GM18867 (cell line): ENCODE results near the gene NID1.
"Not testable (repeated sequence)": the region's sequence is repeated elsewhere in the genome, so short reads cannot be mapped to it uniquely, and the experiment has no call there.

Experiments used
- ATAC-seq: cut with Tn5 transposase; IDR thresholded peaks from one replicate; pipeline ENCODE4 v1.9.1; 2021; ENCODE audit warnings: mild to moderate bottlenecking, moderate library complexity; ENCODE audit not compliant: unreplicated experiment

Gene NID1

DNA sequence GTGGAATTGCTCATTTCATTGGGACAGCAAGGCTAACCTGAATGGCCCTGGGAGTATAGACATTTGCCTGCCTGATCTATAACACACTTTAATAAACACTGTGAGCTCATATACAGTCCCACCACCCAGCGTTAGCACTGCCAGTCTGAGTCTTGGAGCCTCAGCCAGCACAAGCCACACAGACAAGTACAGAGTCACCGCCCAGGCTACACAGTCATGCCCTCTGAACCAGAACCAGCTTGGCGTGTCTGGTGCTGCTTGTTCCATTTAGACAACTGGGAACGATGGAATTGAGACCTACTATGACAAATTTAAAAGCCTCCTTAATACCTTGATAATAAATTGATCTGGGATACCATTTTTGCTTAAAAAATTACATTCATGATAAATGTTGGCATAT, 31.6 kb downstream of the NID1 start:
- no peak for ATAC-seq

DNA sequence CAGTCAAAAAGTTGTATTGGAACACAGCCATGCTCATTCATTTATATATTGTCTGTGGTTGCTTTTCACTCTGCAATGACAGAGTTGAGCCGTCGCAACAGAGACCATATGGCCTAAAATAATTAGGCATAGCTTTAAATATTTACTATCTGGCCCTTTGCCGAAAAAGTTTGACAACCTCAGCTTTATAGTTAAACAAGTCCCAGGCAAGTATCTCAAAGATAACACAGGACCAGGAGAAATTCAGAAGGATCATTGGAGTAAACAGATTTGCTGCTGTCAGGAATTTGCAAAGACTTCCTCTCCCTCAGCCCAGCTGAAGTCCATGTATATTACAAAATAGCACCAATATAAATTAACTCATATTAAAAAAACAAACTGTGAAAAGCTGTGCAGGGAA, 34.4 kb downstream of the NID1 start:
- ATAC-seq = no peak

DNA sequence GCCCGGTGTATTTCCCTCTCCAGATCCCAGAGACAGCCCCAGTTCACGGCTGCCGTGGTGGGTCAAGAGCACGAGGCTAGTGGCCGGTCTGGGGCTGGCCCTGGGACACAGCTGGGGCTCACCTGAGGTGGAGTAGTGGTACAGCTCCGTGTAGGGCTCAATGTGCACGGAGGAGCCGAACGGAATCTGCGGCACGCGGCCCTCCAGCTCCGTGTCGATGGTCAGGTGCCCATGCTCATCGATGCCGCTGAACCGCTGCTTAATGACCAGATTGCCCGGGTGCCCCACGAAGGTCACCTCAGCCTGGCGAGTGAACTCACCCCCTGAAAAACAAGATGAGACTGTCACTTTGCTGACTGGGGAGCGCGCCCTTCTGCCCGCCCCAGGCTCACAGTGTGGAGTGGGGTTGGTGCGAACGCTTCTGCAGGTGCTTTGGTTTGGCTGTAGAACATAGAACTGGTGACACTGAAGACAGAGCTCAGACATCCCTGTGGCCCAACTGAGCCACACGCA, 35.4 kb downstream of the NID1 start:
- ATAC-seq = no peak

DNA sequence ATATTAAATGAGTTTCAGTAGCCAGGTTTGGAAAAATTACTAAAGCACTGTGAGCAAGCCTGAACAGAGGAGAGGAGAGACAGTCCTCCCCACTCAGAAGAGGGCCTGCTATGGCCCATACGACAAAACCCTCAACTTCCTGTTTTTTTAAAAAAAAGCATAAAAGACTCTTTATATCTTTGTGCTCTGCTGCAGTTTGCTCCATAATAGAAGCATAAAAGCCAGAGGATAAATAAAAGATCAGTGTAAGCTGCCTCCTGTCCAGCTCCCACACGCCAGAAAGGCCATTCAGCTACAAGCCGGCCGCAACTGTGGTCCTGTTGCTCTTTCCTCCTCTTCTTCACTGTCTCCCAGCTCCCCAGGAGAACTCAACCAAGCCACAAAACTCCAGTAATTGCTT, 37.8 kb downstream of the NID1 start:
- no peak for ATAC-seq

DNA sequence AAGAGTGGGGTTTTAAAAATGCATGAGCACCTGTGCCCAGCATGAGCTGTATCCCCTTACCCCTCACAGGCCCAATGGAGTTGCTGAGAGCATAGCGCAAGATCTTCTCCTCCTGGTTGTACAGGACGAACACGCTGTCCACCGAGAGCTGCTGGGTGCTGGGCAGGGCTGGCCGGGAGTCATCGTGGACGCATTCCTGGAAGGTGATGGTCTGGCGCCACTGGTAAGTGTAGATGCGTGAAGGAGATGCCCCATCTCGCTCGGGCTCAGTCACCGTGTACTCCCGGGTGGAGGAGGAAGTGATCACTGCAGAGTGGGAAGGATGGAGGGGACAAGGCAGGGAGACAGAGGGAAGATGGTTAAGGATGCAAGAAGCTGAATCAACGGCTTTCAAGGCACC, 39.1 kb downstream of the NID1 start:
- ATAC-seq = no peak

DNA sequence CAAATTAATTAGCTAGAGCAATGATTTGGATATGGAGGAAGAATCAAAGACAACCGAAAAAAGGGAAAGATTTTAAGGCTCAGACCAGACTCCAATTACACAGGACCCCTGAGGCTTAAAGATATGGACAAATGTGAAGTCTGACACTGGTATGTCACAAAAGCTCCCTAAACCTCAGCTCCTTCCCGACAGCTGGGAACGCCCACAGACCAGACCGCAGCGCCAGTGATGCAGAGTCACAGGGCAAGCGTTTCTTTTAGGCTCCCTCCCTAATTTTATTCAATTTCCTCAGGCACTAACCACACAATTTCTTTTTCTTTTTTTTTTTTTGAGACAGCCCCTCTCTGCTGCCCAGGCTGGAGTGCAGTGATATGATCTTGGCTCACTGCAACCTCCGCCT, 40.2 kb downstream of the NID1 start:
- ATAC-seq = no peak

DNA sequence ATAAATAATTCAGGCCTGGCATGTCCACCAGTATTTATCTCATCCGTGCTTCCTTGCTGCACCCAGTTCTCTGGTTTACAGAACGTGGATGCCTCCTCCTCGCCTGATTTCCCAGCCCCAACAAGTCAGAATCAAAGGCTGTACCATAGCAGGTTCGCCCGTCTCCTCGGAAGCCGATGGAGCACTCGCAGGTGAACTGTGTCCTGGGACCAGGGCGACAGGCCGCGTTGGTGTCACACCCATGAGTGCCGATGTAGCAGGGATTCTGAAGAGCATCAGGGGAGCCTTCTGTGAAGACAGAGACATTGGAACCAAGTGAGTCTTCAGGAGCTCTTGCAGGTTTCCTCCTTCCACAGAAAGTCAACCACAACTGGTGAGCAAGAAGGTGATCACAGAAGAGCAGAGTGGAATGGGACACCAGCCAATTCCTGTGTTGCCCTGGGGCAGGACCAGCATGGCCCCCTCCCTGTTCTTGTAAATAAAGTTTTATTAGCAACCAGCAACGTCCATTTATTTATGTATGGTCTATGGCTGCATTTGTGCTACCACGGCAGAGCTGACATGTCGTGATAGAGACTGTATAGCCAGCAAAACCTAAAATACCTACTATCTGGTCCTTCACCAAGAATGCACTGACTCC, 40.8 kb downstream of the NID1 start:
- ATAC-seq = no peak

DNA sequence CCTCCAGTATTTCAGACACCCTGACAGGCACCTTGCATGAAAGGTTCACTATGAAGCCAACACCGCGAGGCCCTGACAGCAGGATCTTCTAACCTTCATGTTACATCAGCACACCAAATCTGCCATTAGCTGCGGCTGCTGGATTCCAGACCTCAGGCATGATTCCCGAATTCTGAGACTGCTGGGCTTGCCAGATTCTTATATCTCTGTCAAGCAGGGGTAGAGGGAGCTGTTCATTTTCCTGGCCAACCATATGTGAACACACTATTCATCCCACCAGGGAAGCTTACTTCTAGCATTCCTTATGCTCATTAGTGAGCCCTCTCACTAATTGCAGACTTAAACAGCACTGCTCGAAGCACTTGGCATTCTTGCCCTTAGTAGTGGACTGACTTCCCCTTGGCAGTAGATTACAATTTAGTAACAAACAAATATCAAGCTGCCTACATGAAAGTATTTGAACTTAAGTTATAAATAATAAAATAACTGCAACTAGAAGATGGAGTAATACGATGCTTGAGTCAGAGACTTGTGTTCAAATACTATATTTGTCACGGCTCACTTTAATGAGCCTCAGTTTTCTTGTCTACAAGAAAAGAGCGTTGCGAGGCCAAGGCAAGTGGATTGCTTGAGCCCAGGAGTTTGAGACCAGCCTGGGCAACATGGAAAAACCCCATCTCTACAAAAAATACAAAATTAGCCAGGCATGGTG, 43.3 kb downstream of the NID1 start:
- no peak for ATAC-seq

DNA sequence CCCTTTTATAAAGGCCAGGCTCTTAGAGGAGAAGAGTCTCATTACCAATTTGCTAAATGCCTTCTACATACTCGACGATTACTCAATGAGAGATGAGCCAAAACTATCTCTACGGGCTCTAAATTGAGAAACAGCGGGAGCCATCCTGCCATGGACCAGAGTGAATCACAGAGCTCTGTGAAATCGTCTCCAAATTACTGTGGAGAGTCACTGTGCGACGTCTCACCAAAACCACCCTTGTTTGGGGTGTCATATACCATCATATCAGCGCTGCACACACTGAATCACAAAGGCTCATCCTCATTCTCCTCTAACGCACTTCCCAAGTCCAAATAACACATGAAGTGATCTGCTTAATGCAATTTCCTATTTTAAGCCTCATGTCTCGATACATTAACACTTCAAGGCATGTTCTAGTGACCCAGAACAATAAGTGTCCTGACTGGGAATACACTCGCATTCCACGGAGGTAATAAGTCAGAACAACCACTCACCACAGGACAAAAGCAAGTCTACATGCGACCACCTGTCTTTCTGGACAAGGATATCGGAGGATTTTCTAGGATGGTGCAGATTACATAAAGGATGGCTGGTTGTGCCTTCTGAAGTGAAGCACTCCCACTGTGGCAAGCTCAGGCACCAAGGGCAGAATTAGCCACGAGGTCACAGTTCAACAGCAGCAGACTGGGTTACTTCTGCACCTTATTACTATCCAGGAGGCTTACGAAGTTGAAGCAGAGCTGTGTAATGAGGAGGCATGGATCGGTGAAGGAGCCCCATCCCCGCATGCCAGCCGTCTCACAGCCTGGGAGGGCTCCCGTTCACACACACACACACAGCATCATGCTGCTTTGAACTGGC, 44.3 kb downstream of the NID1 start:
- ATAC-seq = no peak

DNA sequence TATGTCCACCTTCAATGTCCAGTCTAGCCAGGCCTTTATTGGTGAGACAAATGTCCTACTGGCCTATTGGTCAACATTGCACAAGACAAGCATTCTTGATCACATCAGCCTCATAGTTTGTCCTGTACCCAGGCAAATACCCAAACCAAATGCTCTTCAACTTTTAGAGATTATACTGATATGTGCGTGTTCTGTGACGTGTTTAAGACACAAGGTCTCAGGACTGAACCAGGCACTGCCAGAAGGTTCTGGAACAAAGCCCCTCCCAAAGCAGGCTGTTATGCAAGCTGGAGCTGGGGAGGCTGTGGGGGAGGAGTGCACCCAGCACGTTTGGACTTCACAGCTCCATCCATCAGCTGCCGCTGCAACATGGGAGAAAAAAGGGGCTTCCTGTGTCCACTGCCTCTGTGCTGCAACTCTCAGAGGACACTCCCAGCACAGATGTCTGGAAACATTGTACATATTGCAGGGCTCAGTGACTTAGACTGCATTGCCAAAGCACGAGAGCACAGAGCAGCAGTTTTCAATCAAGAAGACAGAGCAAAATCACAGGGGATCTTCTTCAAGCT, 45.9 kb downstream of the NID1 start:
- no peak for ATAC-seq

DNA sequence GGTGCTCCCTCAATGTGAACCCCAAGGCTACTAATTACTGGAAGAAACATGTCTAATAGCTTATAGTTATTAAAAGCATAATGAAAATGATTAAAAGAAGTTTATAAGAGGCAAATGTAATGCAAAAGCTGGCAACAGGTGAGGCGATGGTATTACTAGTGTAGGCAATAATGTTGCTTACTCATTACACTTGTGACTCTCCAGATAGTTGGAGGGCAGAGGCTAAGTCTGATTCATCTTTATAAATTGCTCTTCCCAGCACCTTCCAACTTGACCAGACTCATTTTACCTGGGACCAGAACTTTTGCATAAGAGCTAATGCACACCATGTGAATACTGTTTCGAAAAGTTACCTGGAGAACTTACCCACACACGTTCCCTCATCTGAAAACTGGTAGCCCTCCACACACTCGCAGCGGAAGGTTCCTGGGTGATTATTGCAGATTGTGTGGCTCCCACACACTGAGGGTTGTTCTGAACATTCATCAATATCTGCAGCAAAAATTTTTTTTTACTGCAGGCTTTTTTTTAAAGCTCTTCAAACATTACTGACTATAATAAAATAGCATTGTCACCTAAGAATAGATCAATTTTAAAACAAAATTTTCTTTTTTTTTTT, 48.0 kb downstream of the NID1 start:
- no peak for ATAC-seq

DNA sequence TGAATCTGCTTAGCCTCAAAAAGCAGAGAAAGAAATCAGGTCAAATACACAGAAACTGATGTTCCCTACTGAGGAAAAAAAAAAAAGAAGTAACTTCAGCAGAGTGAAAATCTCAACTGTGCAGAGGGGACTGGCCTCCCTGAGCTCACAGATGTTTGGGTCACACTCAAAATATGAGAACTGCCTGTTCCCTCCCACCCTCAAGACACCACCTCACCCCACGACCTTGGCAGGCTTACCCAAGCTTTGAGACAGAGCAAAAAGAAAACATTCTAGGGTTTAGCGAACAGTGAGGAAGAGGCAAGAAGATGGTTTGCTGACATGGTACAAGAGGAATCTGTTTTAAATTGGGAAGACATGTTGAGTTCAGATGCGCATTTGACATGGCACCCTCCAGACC, 48.8 kb downstream of the NID1 start:
- no peak for ATAC-seq

DNA sequence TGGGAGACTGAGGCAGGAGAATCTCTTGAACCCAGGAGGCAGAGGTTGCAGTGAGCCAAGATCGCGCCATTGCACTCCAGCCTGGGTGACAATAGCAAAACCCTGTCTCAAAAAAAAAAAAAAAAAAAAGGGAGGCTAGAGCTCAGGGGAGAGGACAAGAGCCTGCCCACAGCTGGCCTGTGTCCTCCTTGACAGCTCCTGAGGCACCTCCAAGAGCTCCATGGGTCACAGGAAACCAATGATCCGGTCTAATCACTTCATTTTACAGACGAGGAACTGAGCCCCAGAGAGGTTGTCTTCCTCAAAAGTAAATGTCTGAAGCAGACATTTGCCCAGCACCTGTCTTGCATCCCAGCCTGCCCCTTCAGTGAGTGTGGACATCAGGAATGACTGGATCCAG, 49.4 kb downstream of the NID1 start:
- ATAC-seq = no peak

DNA sequence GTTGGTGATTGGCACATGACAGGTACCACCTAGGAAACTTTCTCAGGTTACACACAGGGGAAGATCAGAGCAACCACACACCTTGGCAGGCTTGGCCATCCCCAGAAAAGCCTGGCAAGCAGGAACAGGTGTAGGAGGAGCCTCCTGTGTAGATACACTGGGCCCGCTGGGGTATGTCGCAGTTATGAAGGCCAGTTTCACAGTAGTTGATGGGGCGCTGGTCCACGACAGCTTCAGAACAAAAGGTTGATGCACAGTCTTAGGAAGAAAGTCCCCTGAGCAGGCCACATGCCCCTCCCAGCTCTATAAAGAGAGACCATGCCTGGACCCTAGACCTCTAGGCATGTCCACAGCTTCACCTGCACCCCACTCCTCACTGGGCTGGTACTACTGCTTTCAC, 51.6 kb downstream of the NID1 start:
- ATAC-seq = no peak

DNA sequence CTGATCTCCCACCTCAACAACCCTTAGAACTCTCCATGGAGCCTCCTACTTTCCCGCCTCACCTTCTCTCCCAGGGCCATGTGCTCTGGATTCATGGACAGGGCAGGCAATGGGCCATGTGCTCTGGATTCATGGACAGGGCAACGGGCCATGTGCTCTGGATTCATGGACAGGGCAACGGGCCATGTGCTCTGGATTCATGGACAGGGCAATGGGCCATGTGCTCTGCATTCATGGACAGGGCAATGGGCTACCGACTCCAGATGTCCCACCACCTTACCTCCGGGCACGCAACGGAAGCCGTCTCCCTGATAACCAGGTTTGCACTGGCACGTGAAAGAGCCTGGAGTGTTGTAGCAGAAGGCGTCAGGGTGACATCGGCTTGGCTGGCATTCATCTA, 53.2 kb downstream of the NID1 start:
- no peak for ATAC-seq

DNA sequence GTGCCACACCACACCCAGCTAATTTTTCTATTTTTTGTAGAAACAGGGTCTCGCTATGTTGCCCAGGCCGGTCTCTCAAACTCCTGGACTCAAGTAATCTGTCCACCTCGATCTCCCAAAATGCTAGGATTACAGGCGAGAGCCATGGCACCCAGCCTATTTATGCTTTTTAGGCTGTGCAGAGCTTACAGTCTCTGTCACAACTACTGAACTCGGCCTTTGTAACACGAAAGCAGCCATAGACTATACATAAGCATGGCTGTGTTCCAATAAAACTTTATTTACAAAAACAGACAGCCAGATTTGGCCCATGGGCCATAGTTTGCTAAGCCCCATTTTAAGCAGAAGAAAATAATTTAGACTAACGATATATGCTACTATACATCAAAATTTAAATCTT, 54.4 kb downstream of the NID1 start:
- ATAC-seq = no peak

DNA sequence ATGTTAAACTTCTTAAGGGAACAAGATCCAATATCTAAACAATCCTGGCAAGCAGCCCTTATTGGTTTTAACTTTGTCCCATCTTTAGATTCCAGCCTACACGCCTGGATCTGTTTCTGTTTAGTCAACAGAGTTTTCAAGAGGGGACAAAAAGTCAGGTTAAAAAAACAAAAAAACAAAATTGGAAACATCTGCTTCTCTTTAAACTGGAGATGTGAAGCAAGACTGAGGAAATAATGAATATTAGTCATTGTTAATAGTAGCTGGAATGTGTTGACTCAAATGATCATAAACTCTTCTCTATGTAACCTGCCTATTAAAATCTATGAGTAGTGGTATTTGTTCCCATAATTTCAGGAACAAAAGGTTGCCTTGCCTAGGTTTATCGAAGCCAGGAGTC, 55.0 kb downstream of the NID1 start:
- no peak for ATAC-seq

DNA sequence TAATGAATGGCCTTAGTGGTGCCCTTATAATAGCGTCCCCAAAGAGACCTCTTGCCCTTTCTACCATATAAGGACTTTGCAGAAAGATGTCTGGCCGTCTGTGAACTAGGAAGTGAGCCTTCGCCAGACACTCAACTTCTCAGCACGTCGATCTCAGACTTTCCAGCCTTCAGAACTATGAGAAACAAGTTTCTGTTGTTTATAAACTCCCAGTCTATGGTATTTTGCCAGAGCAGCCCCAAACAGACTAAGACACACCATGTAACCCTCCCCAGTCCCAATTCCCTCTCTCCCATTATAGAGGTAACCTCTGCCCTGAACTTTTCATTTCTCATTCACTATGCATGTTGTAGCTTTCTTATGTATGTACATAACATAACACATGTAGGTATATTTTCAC, 55.7 kb downstream of the NID1 start:
- ATAC-seq = no peak

DNA sequence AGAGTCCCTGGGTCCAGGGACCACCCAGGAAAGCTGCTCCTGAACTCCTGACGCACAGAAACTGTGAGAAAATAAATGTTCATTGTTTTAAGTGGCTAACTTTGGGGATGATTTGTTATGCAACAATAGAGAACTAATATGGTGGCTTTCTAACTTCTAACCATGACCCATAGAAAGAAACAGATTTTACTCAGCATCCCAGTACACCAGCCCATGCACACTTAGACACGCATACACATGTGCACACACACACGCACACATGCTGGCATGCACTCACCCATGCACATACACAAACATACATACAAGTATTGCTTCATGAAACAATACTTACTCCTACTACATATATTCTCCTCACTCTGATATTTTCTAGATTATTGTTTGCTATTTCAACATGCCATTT, 57.1 kb downstream of the NID1 start:
- ATAC-seq = no peak

DNA sequence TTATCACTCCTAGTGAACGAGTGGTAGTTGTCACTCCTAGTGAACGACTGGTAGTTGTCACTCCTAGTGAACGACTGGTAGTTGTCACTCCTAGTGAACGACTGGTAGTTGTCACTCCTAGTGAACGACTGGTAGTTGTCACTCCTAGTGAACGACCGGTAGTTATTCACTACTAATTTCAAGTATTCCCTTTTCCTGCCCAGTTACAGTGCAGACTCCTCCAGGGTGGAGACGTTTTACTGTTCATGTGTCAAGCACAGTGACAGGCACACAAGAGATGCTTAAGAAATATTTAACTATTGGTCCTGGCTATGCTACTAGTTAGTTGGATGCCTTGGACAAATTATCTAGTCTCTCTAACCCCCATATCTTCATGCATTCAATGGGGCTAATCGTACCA, 61.8 kb downstream of the NID1 start:
- ATAC-seq = not testable (repeated sequence)

DNA sequence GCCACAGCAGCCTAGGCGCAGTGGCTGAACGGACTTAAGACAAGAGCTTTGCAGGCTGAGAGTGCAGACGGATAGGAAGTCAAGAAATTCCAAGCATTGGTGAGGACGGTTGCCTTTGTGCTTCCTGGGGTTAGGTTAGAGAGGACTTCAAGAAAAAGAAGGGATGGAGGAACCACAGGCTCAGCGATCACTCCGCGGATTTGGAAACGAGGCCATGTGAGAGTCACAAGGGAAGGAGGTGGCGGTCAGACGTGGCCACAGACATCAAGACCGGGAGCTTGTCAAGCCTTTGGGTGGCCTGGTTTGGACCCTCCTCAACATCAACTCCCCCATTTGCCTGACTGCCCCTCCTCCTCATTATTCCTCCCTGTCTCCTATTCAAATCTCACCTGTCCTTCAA, 62.3 kb downstream of the NID1 start:
- no peak for ATAC-seq
